ENCODE measurements around the gene PCLAF.
"Not testable (repeated sequence)": the region's sequence is repeated elsewhere in the genome, so short reads cannot be mapped to it uniquely, and the experiment has no call there.

PCLAF gene

DNA sequence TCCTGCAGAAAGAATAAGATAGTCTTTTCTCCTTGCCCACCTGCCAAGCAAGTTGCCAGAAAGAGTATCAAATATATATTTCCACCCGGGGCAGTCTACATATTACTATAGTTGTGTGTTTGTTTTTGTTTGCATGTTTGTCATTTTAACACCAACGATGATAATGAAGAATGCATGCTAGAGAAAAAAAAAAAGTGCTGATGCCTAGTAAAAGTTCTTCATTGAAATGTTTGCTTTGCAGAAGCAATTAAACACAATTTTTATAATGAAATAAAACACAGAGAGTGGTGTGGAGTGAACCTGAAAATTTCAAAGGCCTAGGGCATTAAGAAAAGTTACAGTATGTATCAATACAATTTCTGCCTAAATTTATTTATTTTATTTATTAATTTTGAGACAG lies 2.5 kb upstream of the PCLAF start:
- TF ChIP-seq, protein P1, sequence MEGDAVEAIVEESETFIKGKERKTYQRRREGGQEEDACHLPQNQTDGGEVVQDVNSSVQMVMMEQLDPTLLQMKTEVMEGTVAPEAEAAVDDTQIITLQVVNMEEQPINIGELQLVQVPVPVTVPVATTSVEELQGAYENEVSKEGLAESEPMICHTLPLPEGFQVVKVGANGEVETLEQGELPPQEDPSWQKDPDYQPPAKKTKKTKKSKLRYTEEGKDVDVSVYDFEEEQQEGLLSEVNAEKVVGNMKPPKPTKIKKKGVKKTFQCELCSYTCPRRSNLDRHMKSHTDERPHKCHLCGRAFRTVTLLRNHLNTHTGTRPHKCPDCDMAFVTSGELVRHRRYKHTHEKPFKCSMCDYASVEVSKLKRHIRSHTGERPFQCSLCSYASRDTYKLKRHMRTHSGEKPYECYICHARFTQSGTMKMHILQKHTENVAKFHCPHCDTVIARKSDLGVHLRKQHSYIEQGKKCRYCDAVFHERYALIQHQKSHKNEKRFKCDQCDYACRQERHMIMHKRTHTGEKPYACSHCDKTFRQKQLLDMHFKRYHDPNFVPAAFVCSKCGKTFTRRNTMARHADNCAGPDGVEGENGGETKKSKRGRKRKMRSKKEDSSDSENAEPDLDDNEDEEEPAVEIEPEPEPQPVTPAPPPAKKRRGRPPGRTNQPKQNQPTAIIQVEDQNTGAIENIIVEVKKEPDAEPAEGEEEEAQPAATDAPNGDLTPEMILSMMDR (IDR thresholded peaks at IDR 0.05; ENCODE audit: low read depth, low read length): no peak
- DNase-seq (ENCODE audit: extremely low read depth, low read depth): no peak

DNA sequence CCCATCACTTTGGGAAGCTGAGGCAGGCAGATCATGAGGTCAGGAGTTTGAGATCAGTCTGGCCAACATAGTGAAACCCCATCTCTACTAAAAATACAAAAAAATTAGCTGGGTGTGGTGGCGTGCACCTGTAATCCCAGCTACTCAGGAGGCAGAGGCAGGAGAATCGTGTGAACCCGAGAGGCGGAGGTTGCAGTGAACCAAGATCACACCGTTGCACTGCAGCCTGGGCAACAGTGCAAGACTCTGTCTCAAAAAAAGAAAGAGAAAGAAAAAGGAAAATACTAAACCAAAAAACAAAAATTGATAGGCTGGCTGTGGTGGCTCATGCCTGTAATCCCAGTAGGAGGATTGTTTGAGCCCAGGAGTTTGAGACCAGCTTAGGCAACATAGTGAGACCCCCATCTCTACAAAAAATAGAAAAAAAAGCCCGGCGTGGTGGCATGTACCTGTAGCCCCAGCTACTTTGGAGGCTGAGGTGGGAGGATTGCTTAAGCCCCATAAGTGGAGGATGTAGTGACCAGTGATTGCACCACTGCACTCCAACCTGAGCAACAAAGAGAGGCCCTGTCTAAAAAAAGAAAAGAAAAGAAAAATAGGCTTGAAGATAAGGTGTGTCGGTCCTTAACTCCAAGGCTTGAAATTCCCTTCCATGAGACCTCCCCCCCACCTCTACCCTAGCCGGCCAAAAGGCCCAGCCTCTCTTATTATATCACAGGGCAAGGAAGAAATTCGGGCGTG lies 941 bp downstream of the PCLAF start:
- DNase-seq (ENCODE audit: extremely low read depth, low read depth): not testable (repeated sequence)

DNA sequence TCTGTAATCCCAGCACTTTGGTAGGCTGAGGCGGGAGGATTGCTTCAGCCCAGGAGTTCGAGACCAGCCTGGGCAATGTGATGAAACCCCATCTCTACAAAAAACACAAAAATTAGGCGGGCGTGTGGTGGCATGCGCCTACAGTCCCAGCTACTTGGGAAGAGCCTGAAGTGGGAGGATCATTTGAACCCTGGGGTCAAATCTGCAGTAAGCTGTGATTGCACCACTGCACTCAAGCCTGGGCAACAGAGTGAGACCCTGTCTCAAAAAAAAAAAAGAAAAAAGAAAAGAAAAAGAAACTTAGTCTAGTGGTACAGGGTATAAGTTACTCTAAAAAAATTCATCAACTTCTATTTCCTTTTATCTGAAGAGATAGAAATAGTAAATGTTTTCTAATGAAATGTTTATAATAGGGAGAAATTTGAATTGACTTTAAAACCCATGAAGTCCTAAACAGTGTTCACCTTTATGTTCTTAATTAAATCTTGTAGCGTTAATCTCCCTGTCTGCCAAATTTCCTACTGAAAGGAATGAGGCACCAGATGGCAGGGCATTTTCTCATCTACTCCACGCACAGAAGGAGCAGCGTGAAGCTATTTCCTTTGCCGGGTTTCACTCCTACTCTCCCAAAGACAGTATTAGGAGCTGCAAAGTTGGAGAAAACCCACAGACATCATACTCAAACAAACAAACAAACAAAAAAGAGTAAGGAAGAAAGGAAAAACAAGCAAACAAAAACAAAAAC lies 1.9 kb downstream of the PCLAF start:
- DNase-seq (ENCODE audit: extremely low read depth, low read depth): peak; percentile 3
- TF ChIP-seq, protein P1 (IDR thresholded peaks at IDR 0.05; ENCODE audit: low read depth, low read length): no peak

DNA sequence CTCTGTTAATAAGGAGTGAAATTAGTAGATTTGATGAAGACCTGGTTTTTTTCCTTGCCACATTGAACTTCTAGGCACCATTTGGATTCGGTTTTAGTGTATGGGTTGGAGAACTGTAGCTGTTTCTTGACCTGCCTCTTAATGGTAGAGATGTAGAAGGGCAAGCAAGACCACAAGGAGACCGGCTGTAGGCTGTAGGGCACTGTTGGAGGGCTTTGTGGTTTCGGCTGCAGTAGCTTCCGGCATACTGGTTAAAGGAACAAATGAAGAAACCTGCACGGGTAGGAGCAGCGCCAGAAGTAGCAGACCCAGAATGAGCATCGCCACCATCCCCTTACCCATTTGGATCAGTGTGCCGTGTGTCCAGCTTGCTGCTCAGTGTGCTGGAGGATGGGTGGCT lies 7.9 kb downstream of the PCLAF start:
- no peak for DNase-seq (ENCODE audit: extremely low read depth, low read depth)

DNA sequence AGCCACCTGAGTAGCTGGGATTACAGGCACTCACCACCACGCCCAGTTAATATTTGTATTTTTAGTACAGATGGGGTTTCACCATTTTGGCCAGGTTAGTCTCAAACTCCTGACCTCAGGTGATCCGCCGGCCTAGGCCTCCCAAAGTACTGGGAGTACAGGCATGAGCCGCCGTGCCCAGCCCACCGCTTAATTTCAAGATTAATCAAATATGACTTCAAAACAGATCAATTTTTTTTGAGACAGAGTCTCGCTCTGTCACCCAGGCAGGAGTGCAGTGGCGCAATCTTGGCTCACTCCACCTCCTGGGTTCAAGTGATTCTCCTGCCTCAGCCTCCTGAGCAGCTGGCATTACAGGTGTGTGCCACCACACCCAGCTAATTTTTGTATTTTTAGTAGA lies 9.9 kb downstream of the PCLAF start:
- DNase-seq (ENCODE audit: extremely low read depth, low read depth): not testable (repeated sequence)

More for the DNA sequence above, 7.9 kb downstream of the PCLAF start:
- TF ChIP-seq, protein P1 (IDR thresholded peaks at IDR 0.05; ENCODE audit: low read depth, low read length): no peak

DNA sequence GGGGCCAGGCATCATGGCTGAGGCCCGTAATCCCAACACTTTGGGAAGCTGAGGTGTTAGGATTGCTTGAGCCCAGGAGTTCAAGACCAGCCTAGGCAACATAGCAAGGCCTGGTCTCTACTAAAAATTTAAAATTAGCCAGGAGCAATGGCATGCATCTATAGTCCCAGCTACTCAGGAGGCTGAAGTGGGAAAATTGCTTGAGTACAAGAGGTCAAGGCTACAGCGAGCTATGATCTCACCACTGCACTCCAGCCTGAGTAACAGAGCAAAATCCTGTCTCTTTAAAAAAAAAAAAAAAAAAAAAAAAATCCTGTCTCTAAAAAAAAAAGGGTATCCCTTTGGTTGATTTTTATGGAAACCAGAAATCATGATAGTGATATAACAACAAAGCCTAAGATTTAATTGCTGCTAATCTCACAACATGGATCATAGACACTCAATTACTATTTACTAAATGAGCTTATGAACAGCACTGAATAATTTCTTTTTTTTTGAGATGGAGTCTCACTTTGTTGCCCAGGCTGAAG lies 12.1 kb downstream of the PCLAF start:
- TF ChIP-seq, protein P1 (IDR thresholded peaks at IDR 0.05; ENCODE audit: low read depth, low read length): no peak
- no peak for DNase-seq (ENCODE audit: extremely low read depth, low read depth)

DNA sequence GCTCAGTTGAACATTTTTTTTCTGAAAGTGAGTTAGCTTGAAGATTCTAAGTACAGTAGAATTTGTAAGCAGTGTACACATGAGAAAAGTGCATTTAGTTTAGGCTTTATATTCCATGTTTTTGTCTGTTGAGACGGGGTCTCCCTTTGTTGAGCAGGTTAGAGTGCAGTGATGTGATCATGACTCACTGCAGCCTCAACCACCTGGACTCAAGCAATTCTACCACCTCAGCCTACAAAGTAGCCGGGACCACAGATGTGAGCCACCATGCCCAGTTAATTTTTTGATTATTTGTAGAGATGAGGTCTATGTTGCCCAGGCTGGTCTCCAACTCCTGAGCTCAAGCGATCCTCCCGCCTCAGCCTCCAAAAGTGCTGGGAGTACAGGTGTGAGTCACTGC lies 20.0 kb downstream of the PCLAF start:
- TF ChIP-seq, protein P1 (IDR thresholded peaks at IDR 0.05; ENCODE audit: low read depth, low read length): no peak
- no peak for DNase-seq (ENCODE audit: extremely low read depth, low read depth)

DNA sequence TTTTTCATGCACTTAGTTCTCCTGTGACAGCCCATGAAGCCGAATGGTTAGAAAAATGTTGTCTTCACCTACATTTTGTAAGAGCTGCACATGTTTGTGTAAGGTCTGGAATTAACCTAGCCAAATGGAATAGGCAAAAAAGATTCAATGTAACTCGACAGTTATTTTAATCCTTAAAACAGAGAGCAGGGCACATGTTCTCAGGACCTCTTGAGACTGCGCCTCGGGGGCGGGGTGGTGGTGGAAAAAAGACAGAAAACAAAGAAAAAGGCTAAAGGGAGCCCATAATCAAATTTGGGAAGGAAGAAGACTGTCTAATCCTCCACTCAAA lies 24.6 kb downstream of the PCLAF start:
- TF ChIP-seq, protein P1 (IDR thresholded peaks at IDR 0.05; ENCODE audit: low read depth, low read length): no peak
- no peak for DNase-seq (ENCODE audit: extremely low read depth, low read depth)
